HepG2 (cell line): ENCODE measurements around the gene LIPC. TPM values are rescaled to one million over a fixed set of nuclear protein-coding genes. Genes with fewer than 3 reads are reported as not detected.

Experiments
- ATRX ChIP-seq: sonication (generic); formaldehyde crosslinking; IDR thresholded peaks from 2 replicates; pipeline ENCODE4 v1.4.0; 2020; ENCODE audit warnings: missing genetic modification reagents, borderline replicate concordance
- GABPA ChIP-seq, 2 experiments: IDR thresholded peaks; 2 replicates each; pipeline ENCODE4 v1.6.1; 2011 to 2016; ENCODE audit warnings: low read depth in 2 of 2, low read length in 1 of 2, missing biosample characterization in 1 of 2, missing genetic modification characterization in 1 of 2
- ISX ChIP-seq: sonication (generic); formaldehyde crosslinking; conservative IDR thresholded peaks from 2 replicates; pipeline ENCODE4 v1.5.0; 2020; ENCODE audit warnings: missing genetic modification reagents
- NFE2L1 ChIP-seq: sonication (generic); formaldehyde crosslinking; IDR thresholded peaks from 2 replicates; pipeline ENCODE4 v1.4.0; 2020; ENCODE audit warnings: missing genetic modification reagents, mild to moderate bottlenecking, borderline replicate concordance
- NR3C1 ChIP-seq: sonication (generic); formaldehyde crosslinking; IDR thresholded peaks from 2 replicates; pipeline ENCODE4 v1.4.0; 2020; ENCODE audit warnings: missing genetic modification reagents
- XBP1 ChIP-seq: sonication (generic); formaldehyde crosslinking; IDR thresholded peaks from 2 replicates; pipeline ENCODE4 v1.5.0; 2020; ENCODE audit warnings: missing genetic modification reagents
- ZNF275 ChIP-seq: sonication (generic); formaldehyde crosslinking; IDR thresholded peaks from 2 replicates; pipeline ENCODE4 v1.8.0; 2022; ENCODE audit warnings: missing genetic modification reagents, mild to moderate bottlenecking, inconsistent platforms, borderline replicate concordance
- ZNF468 ChIP-seq: sonication (generic); formaldehyde crosslinking; IDR thresholded peaks from 2 replicates; pipeline ENCODE4 v1.8.0; 2022; ENCODE audit warnings: mild to moderate bottlenecking, moderate library complexity, missing genetic modification reagents
- ZNF570 ChIP-seq: sonication (generic); formaldehyde crosslinking; IDR thresholded peaks from 2 replicates; pipeline ENCODE4 v1.4.0; 2020; ENCODE audit warnings: mild to moderate bottlenecking, missing genetic modification reagents, borderline replicate concordance
- ZZZ3 ChIP-seq: sonication (generic); formaldehyde crosslinking; IDR thresholded peaks from 2 replicates; pipeline ENCODE4 v1.4.0; 2020; ENCODE audit warnings: missing genetic modification reagents, mild to moderate bottlenecking, borderline replicate concordance
- polyA plus RNA-seq, 8 experiments: library from polyadenylated mRNA; depleted of rRNA in 3 of 8; stranded (reverse) in 7 of 8; unstranded in 1 of 8; fragments of >200 nt; fragmentation: Illumina TruSeq in 4 of 8; extraction: Trizol in 4 of 8; gene quantifications; 2 replicates each; pipeline versions ENCODE4 v1.2.1 to v1.2.3, GENCODE V29; 2011 to 2016; ENCODE audit warnings: low read depth in 4 of 8, missing spikeins in 1 of 8, mixed read lengths in 1 of 8; ENCODE audit not compliant: insufficient read depth in 1 of 8
- total RNA-seq, 5 experiments: library from RNA; depleted of rRNA; stranded (reverse); fragments of >200 nt; fragmentation: Illumina TruSeq; extraction: Trizol; gene quantifications; 2 replicates each; pipeline ENCODE4 v1.2.3, GENCODE V29; 2016; ENCODE audit warnings: low read depth in 1 of 5
- TF ChIP-seq, protein P1 (sequence below), 2 experiments: sonication (generic) in 1 of 2; formaldehyde crosslinking in 1 of 2; IDR thresholded peaks; 2 replicates each; pipeline versions ENCODE4 v1.4.0 to v1.6.1; 2018 to 2020; ENCODE audit warnings: missing genetic modification reagents in 2 of 2, borderline replicate concordance in 1 of 2, low read depth in 1 of 2, mild to moderate bottlenecking in 1 of 2, missing biosample characterization in 1 of 2
- TF ChIP-seq, protein P2 (sequence below): sonication (generic); formaldehyde crosslinking; conservative IDR thresholded peaks from 2 replicates; pipeline ENCODE4 v1.4.0; 2020; ENCODE audit warnings: missing genetic modification reagents
- TF ChIP-seq, protein P3 (sequence below): sonication (generic); IDR thresholded peaks from 2 replicates; pipeline ENCODE4 v1.6.1; 2016; ENCODE audit warnings: low read depth, borderline replicate concordance
- TF ChIP-seq, protein P4 (sequence below): sonication (generic); formaldehyde crosslinking; IDR thresholded peaks from 2 replicates; pipeline ENCODE4 v1.4.0; 2020; ENCODE audit warnings: mild to moderate bottlenecking, low read depth, missing genetic modification reagents
- TF ChIP-seq, protein P5 (sequence below): sonication (generic); formaldehyde crosslinking; IDR thresholded peaks from 2 replicates; pipeline ENCODE4 v1.4.0; 2020; ENCODE audit warnings: missing genetic modification reagents
- TF ChIP-seq, protein P6 (sequence below): sonication (generic); formaldehyde crosslinking; IDR thresholded peaks from 2 replicates; pipeline ENCODE4 v1.5.0; 2020; ENCODE audit warnings: missing genetic modification reagents

LIPC gene
- total and polyA plus RNA-seq, 2 of the 13 experiments (the other 11 are each of a cell fraction or from before 2014, with no cell fraction given), result 26.0 to 38.0 TPM

GRCh38 chr15:58475573-58476524 lies 44.1 kb downstream of the LIPC start (continued):
- TF ChIP-seq, protein P1, sequence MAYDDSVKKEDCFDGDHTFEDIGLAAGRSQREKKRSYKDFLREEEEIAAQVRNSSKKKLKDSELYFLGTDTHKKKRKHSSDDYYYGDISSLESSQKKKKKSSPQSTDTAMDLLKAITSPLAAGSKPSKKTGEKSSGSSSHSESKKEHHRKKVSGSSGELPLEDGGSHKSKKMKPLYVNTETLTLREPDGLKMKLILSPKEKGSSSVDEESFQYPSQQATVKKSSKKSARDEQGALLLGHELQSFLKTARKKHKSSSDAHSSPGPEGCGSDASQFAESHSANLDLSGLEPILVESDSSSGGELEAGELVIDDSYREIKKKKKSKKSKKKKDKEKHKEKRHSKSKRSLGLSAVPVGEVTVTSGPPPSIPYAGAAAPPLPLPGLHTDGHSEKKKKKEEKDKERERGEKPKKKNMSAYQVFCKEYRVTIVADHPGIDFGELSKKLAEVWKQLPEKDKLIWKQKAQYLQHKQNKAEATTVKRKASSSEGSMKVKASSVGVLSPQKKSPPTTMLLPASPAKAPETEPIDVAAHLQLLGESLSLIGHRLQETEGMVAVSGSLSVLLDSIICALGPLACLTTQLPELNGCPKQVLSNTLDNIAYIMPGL (CRISPR knock-in tag; IDR thresholded peaks at IDR 0.05; ENCODE audit: borderline replicate concordance in 1 of 2, low read depth in 1 of 2), result no peak
- TF ChIP-seq ZNF468 (CRISPR knock-in tag), result no peak
- TF ChIP-seq NFE2L1, result no peak
- TF ChIP-seq, protein P2, sequence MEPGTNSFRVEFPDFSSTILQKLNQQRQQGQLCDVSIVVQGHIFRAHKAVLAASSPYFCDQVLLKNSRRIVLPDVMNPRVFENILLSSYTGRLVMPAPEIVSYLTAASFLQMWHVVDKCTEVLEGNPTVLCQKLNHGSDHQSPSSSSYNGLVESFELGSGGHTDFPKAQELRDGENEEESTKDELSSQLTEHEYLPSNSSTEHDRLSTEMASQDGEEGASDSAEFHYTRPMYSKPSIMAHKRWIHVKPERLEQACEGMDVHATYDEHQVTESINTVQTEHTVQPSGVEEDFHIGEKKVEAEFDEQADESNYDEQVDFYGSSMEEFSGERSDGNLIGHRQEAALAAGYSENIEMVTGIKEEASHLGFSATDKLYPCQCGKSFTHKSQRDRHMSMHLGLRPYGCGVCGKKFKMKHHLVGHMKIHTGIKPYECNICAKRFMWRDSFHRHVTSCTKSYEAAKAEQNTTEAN (CRISPR knock-in tag), result no peak
- TF ChIP-seq, protein P3, sequence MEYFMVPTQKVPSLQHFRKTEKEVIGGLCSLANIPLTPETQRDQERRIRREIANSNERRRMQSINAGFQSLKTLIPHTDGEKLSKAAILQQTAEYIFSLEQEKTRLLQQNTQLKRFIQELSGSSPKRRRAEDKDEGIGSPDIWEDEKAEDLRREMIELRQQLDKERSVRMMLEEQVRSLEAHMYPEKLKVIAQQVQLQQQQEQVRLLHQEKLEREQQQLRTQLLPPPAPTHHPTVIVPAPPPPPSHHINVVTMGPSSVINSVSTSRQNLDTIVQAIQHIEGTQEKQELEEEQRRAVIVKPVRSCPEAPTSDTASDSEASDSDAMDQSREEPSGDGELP, result no peak
- TF ChIP-seq ZNF570 (CRISPR knock-in tag), result no peak
- no peak for TF ChIP-seq ZNF275 (CRISPR knock-in tag)
- TF ChIP-seq ISX (CRISPR knock-in tag), result no peak
- TF ChIP-seq GABPA (IDR thresholded peaks at IDR 0.05; ENCODE audit: low read depth, low read length), result no peak
- no peak for TF ChIP-seq GABPA (CRISPR knock-in tag; IDR thresholded peaks at IDR 0.05; ENCODE audit: low read depth)
- TF ChIP-seq ZZZ3 (CRISPR knock-in tag), result no peak
- TF ChIP-seq, protein P4, sequence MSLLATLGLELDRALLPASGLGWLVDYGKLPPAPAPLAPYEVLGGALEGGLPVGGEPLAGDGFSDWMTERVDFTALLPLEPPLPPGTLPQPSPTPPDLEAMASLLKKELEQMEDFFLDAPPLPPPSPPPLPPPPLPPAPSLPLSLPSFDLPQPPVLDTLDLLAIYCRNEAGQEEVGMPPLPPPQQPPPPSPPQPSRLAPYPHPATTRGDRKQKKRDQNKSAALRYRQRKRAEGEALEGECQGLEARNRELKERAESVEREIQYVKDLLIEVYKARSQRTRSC (CRISPR knock-in tag), result no peak
- no peak for TF ChIP-seq NR3C1 (CRISPR knock-in tag)
- TF ChIP-seq XBP1 (CRISPR knock-in tag), result no peak
- TF ChIP-seq, protein P5, sequence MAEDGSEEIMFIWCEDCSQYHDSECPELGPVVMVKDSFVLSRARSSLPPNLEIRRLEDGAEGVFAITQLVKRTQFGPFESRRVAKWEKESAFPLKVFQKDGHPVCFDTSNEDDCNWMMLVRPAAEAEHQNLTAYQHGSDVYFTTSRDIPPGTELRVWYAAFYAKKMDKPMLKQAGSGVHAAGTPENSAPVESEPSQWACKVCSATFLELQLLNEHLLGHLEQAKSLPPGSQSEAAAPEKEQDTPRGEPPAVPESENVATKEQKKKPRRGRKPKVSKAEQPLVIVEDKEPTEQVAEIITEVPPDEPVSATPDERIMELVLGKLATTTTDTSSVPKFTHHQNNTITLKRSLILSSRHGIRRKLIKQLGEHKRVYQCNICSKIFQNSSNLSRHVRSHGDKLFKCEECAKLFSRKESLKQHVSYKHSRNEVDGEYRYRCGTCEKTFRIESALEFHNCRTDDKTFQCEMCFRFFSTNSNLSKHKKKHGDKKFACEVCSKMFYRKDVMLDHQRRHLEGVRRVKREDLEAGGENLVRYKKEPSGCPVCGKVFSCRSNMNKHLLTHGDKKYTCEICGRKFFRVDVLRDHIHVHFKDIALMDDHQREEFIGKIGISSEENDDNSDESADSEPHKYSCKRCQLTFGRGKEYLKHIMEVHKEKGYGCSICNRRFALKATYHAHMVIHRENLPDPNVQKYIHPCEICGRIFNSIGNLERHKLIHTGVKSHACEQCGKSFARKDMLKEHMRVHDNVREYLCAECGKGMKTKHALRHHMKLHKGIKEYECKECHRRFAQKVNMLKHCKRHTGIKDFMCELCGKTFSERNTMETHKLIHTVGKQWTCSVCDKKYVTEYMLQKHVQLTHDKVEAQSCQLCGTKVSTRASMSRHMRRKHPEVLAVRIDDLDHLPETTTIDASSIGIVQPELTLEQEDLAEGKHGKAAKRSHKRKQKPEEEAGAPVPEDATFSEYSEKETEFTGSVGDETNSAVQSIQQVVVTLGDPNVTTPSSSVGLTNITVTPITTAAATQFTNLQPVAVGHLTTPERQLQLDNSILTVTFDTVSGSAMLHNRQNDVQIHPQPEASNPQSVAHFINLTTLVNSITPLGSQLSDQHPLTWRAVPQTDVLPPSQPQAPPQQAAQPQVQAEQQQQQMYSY, result no peak
- no peak for TF ChIP-seq ATRX (CRISPR knock-in tag)
- TF ChIP-seq, protein P6, sequence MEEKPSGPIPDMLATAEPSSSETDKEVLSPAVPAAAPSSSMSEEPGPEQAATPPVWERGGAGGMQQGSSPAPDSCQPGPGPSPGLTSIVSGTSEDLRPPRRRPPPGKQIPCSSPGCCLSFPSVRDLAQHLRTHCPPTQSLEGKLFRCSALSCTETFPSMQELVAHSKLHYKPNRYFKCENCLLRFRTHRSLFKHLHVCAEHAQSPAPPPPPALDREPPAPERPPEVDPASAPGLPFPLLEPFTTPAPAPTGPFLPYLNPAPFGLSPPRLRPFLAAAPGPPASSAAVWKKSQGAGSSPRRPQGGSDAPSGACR (CRISPR knock-in tag), result no peak
